Prostate gland (tissue), 2 donors: ENCODE results near the gene DIS3L2.

Experiments used
- POLR2AphosphoS5 ChIP-seq: sonication (generic); formaldehyde crosslinking; IDR thresholded peaks from one replicate; pipeline ENCODE4 v1.6.1; 2017; ENCODE audit warnings: antibody characterized with exemption
- TF ChIP-seq, protein P1 (sequence below), 4 experiments: fragments of 200-600 bp in 2 of 4; fragments of 450-650 bp in 2 of 4; sonication (generic) in 2 of 4; IDR thresholded peaks; 1 replicate in 3 of 4; 2 replicates in 1 of 4; pipeline ENCODE4 v1.5.1; 2016 to 2019; ENCODE audit warnings: antibody characterized with exemption in 4 of 4, mild to moderate bottlenecking in 2 of 4, moderate library complexity in 2 of 4

DNA sequence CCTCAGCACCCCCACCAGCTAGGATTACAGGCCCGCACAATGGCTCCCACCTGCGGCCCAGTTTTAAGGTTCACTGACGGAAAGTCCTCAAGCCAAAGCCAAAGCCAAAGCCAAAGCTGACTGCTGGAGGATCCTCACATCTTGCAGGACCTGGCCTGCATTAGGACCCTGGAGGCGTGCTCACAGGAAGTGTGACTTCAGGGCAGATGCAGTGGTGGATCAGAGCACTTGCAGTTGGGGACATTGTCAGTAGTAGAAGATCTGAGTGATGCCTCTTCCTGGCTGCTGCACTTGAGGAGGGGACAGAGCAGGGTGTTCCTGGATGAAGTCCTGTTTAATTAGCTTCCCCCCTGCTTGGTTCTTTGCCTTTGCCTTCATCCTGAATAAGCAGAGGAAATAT, 348.1 kb downstream of the DIS3L2 start:
- no peak for TF ChIP-seq POLR2AphosphoS5
- TF ChIP-seq, protein P1, sequence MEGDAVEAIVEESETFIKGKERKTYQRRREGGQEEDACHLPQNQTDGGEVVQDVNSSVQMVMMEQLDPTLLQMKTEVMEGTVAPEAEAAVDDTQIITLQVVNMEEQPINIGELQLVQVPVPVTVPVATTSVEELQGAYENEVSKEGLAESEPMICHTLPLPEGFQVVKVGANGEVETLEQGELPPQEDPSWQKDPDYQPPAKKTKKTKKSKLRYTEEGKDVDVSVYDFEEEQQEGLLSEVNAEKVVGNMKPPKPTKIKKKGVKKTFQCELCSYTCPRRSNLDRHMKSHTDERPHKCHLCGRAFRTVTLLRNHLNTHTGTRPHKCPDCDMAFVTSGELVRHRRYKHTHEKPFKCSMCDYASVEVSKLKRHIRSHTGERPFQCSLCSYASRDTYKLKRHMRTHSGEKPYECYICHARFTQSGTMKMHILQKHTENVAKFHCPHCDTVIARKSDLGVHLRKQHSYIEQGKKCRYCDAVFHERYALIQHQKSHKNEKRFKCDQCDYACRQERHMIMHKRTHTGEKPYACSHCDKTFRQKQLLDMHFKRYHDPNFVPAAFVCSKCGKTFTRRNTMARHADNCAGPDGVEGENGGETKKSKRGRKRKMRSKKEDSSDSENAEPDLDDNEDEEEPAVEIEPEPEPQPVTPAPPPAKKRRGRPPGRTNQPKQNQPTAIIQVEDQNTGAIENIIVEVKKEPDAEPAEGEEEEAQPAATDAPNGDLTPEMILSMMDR (IDR thresholded peaks at IDR 0.05), result no peak
